HEK293 (cell line): ENCODE measurements around the gene C17orf50.

Experiments used
- CTCF ChIA-PET: fragments of 350-600 bp; formaldehyde crosslinking; extraction: SDS; loops from one replicate; lab custom pipeline; 2021; ENCODE audit warnings: antibody characterized with exemption; lab: Yijun Ruan, JAX
- POLR2A ChIA-PET: fragments of 300-600 bp; formaldehyde crosslinking; extraction: SDS; loops from one replicate; lab custom pipeline; 2020; ENCODE audit warnings: antibody characterized with exemption, inconsistent platforms; lab: Yijun Ruan, JAX
- H3K27ac ChIP-seq: fragments of 200-500 bp; sonication (Bioruptor generic); 2 replicates; pipeline ENCODE4 v1.5.1; 2014; ENCODE audit warnings: low read depth, low read length, control low read depth, inconsistent platforms; ENCODE audit errors: extremely low read depth
- H3K36me3 ChIP-seq, 2 experiments: fragments of 200-500 bp in 1 of 2; sonication (Bioruptor generic) in 1 of 2; 1 replicate in 1 of 2; 2 replicates in 1 of 2; pipeline ENCODE4 v1.5.1; 2014 to 2017; ENCODE audit warnings: inconsistent platforms in 2 of 2, low read length in 2 of 2; ENCODE audit not compliant: control insufficient read depth in 2 of 2, insufficient read depth in 1 of 2
- H3K4me1 ChIP-seq: fragments of 200-500 bp; sonication (Bioruptor generic); 2 replicates; pipeline ENCODE4 v1.5.1; 2014; ENCODE audit warnings: mild to moderate bottlenecking, low read length, inconsistent platforms; ENCODE audit not compliant: control insufficient read depth, insufficient read depth
- H3K4me3 ChIP-seq: 2 replicates; pipeline ENCODE4 v1.5.1; 2011; ENCODE audit warnings: low read depth, mild to moderate bottlenecking, control low read depth, low read length, moderate library complexity
- H3K9me3 ChIP-seq: fragments of 200-500 bp; sonication (Bioruptor generic); 2 replicates; pipeline ENCODE4 v1.5.1; 2014; ENCODE audit warnings: low read depth, low read length, inconsistent platforms; ENCODE audit not compliant: control insufficient read depth, insufficient read depth
- GLIS1 ChIP-seq: fragments of 450-650 bp; formaldehyde crosslinking; IDR thresholded peaks from 2 replicates; pipeline ENCODE4 v1.5.1; 2016; ENCODE audit warnings: missing biosample characterization, missing genetic modification characterization
- KLF9 ChIP-seq: fragments of 450-650 bp; formaldehyde crosslinking; IDR thresholded peaks from 2 replicates; pipeline ENCODE4 v1.5.1; 2016; ENCODE audit warnings: missing biosample characterization, missing genetic modification characterization, low read depth
- MEIS1 ChIP-seq: sonication (generic); formaldehyde crosslinking; IDR thresholded peaks from 2 replicates; pipeline ENCODE4 v1.8.1; 2022; ENCODE audit warnings: missing genetic modification reagents, mild to moderate bottlenecking, borderline replicate concordance
- OVOL3 ChIP-seq: fragments of 450-650 bp; formaldehyde crosslinking; IDR thresholded peaks from 2 replicates; pipeline ENCODE4 v1.5.1; 2016; ENCODE audit warnings: missing biosample characterization, missing genetic modification characterization
- PRDM2 ChIP-seq: fragments of 450-650 bp; formaldehyde crosslinking; IDR thresholded peaks from 2 replicates; pipeline ENCODE4 v1.5.1; 2016; ENCODE audit warnings: missing biosample characterization, missing genetic modification characterization, borderline replicate concordance
- SP3 ChIP-seq: fragments of 450-650 bp; formaldehyde crosslinking; IDR thresholded peaks from 2 replicates; pipeline ENCODE4 v1.5.1; 2016; ENCODE audit warnings: missing biosample characterization, missing genetic modification characterization
- ZFP41 ChIP-seq: fragments of 450-650 bp; formaldehyde crosslinking; IDR thresholded peaks from 2 replicates; pipeline ENCODE4 v1.5.1; 2016; ENCODE audit warnings: missing biosample characterization, missing genetic modification characterization, borderline replicate concordance
- ZNF133 ChIP-seq: fragments of 450-650 bp; formaldehyde crosslinking; IDR thresholded peaks from 2 replicates; pipeline ENCODE4 v1.5.1; 2016; ENCODE audit warnings: missing biosample characterization, missing genetic modification characterization
- ZNF211 ChIP-seq: fragments of 450-650 bp; formaldehyde crosslinking; IDR thresholded peaks from 2 replicates; pipeline ENCODE4 v1.5.1; 2016; ENCODE audit warnings: low read depth, missing biosample characterization, missing genetic modification characterization
- ZNF341 ChIP-seq: fragments of 450-650 bp; formaldehyde crosslinking; IDR thresholded peaks from 2 replicates; pipeline ENCODE4; 2016; ENCODE audit warnings: low read depth, missing biosample characterization, missing genetic modification characterization
- ZNF501 ChIP-seq: fragments of 450-650 bp; formaldehyde crosslinking; IDR thresholded peaks from 2 replicates; pipeline ENCODE4 v1.5.1; 2016; ENCODE audit warnings: missing biosample characterization, missing genetic modification characterization
- ZNF513 ChIP-seq: fragments of 450-650 bp; IDR thresholded peaks from 2 replicates; pipeline ENCODE4 v1.5.1; 2018; ENCODE audit warnings: missing biosample characterization, missing genetic modification characterization
- ZNF555 ChIP-seq: fragments of 450-650 bp; formaldehyde crosslinking; conservative IDR thresholded peaks from 2 replicates; pipeline ENCODE4 v1.5.1; 2017; ENCODE audit warnings: missing biosample characterization, mild to moderate bottlenecking, missing genetic modification characterization, inconsistent platforms
- ZNF560 ChIP-seq: fragments of 450-650 bp; formaldehyde crosslinking; IDR thresholded peaks from 2 replicates; pipeline ENCODE4 v1.5.1; 2017; ENCODE audit warnings: missing biosample characterization, missing genetic modification characterization, borderline replicate concordance
- ZNF580 ChIP-seq: fragments of 450-650 bp; formaldehyde crosslinking; IDR thresholded peaks from 2 replicates; pipeline ENCODE4 v1.5.1; 2016; ENCODE audit warnings: missing biosample characterization, missing genetic modification characterization
- ZNF623 ChIP-seq: fragments of 450-650 bp; formaldehyde crosslinking; IDR thresholded peaks from 2 replicates; pipeline ENCODE4 v1.5.1; 2016; ENCODE audit warnings: missing biosample characterization, missing genetic modification characterization
- ZNF626 ChIP-seq: fragments of 450-650 bp; sonication (Bioruptor Pico); formaldehyde crosslinking; IDR thresholded peaks from 2 replicates; pipeline ENCODE4 v1.5.1; 2018; ENCODE audit warnings: missing biosample characterization, missing genetic modification characterization, inconsistent platforms
- ZNF76 ChIP-seq: fragments of 450-650 bp; formaldehyde crosslinking; IDR thresholded peaks from 2 replicates; pipeline ENCODE4; 2016; ENCODE audit warnings: low read depth, missing biosample characterization, missing genetic modification characterization, borderline replicate concordance
- ZSCAN4 ChIP-seq: fragments of 450-650 bp; formaldehyde crosslinking; IDR thresholded peaks from 2 replicates; pipeline ENCODE4 v1.5.1; 2017; ENCODE audit warnings: missing biosample characterization, missing genetic modification characterization
- TF ChIP-seq, protein P1 (sequence below): fragments of 450-650 bp; formaldehyde crosslinking; IDR thresholded peaks from 2 replicates; pipeline ENCODE4 v1.5.1; 2017; ENCODE audit warnings: missing biosample characterization, missing genetic modification characterization
- TF ChIP-seq, protein P2 (sequence below): fragments of 450-650 bp; formaldehyde crosslinking; IDR thresholded peaks from 2 replicates; pipeline ENCODE4 v1.5.1; 2016; ENCODE audit warnings: missing biosample characterization, missing genetic modification characterization
- TF ChIP-seq, protein P3 (sequence below): fragments of 450-650 bp; formaldehyde crosslinking; IDR thresholded peaks from 2 replicates; pipeline ENCODE4 v1.5.1; 2017; ENCODE audit warnings: missing biosample characterization, missing genetic modification characterization

C17orf50 gene

GRCh38 chr17:35774499-35774898 is 13.8 kb downstream of the C17orf50 start (continued):
- 0 out of 2 replicates have a peak, but pooled peaks have one; percentile 16 for TF ChIP-seq ZNF341 (tag by site-specific recombination)
- peak; percentile 56 for TF ChIP-seq GLIS1 (tag by site-specific recombination)
- TF ChIP-seq, protein P1, sequence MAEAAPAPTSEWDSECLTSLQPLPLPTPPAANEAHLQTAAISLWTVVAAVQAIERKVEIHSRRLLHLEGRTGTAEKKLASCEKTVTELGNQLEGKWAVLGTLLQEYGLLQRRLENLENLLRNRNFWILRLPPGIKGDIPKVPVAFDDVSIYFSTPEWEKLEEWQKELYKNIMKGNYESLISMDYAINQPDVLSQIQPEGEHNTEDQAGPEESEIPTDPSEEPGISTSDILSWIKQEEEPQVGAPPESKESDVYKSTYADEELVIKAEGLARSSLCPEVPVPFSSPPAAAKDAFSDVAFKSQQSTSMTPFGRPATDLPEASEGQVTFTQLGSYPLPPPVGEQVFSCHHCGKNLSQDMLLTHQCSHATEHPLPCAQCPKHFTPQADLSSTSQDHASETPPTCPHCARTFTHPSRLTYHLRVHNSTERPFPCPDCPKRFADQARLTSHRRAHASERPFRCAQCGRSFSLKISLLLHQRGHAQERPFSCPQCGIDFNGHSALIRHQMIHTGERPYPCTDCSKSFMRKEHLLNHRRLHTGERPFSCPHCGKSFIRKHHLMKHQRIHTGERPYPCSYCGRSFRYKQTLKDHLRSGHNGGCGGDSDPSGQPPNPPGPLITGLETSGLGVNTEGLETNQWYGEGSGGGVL (tag by site-specific recombination) = peak; percentile 72

- no peak overlapping the region for H3K4me3 ChIP-seq
- H3K4me1 ChIP-seq = peaks cover 10% of the 10 kb centered on the region; the same call in 1 of the 2 replicates
- no peak overlapping the region for H3K27ac ChIP-seq
- no peaks in the 10 kb centered on the region for H3K36me3 ChIP-seq
- CTCF ChIA-PET = interaction anchor here (0.9 to 2.7 kb wide), 4 partner anchors 8 to 34 kb away, joined by 3 to 26 read pairs (median 5); no protein-coding TSS in a partner anchor
- H3K9me3 ChIP-seq = no peaks in the 10 kb centered on the region
- POLR2A ChIA-PET = interaction anchor here (1.0 kb wide), 2 partner anchors 25 to 34 kb away, joined by 3 to 5 read pairs; partner anchors contain the start of gene TAF15
- TF ChIP-seq ZNF555 (tag by site-specific recombination) (no peak), KLF9 (tag by site-specific recombination) (no peak), ZNF626 (tag by site-specific recombination) (no peak), SP3 (no peak), OVOL3 (tag by site-specific recombination) (no peak), ZNF211 (tag by site-specific recombination) (no peak), ZSCAN4 (tag by site-specific recombination) (no peak), ZNF501 (tag by site-specific recombination) (no peak), ZNF580 (tag by site-specific recombination) (no peak), ZNF513 (tag by site-specific recombination) (no peak), ZNF560 (no peak), ZNF76 (tag by site-specific recombination) (no peak), ZFP41 (no peak), MEIS1 (CRISPR knock-in tag) (no peak), ZNF623 (tag by site-specific recombination) (no peak), PRDM2 (no peak), ZNF133 (tag by site-specific recombination) (no peak)
- TF ChIP-seq, protein P2, sequence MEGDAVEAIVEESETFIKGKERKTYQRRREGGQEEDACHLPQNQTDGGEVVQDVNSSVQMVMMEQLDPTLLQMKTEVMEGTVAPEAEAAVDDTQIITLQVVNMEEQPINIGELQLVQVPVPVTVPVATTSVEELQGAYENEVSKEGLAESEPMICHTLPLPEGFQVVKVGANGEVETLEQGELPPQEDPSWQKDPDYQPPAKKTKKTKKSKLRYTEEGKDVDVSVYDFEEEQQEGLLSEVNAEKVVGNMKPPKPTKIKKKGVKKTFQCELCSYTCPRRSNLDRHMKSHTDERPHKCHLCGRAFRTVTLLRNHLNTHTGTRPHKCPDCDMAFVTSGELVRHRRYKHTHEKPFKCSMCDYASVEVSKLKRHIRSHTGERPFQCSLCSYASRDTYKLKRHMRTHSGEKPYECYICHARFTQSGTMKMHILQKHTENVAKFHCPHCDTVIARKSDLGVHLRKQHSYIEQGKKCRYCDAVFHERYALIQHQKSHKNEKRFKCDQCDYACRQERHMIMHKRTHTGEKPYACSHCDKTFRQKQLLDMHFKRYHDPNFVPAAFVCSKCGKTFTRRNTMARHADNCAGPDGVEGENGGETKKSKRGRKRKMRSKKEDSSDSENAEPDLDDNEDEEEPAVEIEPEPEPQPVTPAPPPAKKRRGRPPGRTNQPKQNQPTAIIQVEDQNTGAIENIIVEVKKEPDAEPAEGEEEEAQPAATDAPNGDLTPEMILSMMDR = no peak
- TF ChIP-seq, protein P3, sequence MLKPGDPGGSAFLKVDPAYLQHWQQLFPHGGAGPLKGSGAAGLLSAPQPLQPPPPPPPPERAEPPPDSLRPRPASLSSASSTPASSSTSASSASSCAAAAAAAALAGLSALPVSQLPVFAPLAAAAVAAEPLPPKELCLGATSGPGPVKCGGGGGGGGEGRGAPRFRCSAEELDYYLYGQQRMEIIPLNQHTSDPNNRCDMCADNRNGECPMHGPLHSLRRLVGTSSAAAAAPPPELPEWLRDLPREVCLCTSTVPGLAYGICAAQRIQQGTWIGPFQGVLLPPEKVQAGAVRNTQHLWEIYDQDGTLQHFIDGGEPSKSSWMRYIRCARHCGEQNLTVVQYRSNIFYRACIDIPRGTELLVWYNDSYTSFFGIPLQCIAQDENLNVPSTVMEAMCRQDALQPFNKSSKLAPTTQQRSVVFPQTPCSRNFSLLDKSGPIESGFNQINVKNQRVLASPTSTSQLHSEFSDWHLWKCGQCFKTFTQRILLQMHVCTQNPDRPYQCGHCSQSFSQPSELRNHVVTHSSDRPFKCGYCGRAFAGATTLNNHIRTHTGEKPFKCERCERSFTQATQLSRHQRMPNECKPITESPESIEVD = no peak
Observed at GRCh38 chr17:35775039-35775438, 14.4 kb downstream of the C17orf50 start.
